ENCODE data around the gene TELO2. TPM values are rescaled to one million over a fixed set of nuclear protein-coding genes. Genes with fewer than 3 reads are reported as not detected.
"Not testable (repeated sequence)": the region's sequence is repeated elsewhere in the genome, so short reads cannot be mapped to it uniquely, and the experiment has no call there.

The TELO2 gene
- total RNA-seq, 1 donor from 2014 or later, result 110 TPM

DNA sequence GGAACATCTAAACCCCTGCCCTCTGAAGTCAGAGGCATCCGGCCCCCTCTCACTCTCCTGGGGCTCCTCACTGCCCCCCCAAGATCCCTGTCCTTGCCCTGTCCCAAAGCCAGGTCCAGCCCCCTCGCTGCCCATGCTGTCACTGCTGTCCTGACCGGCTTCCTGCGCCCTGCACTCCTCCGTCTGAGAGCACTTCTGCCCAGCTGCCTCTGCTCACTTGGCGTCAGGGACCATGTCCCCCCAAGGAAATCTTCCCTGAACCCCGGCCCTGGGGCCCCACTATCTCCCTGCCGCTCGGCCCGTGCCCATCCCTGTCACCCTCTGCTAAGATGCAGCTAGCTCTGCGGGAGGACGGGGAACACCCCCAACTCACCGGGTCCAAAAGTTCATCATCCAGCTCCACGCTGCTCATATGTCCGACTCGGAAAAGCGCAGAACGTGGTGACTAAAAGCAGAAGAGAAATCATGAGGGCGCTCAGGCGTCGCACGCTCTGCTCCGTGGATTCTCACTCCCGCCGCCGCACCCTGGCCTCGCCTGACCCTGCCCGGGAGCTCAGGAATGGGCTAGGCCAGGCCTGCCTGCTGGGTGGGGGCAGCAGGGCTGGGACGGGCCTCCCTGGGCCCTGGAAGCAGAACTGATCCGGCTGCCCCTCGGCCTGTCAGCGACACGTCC is 28.1 kb upstream of the TELO2 start:
- no peak overlapping the region for H3K27ac ChIP-seq
- intact Hi-C loops (cut with DNase I), result no loop called here
- no peaks in the 10 kb centered on the region for H3K4me1 ChIP-seq
- no peaks in the 10 kb centered on the region for H3K9me3 ChIP-seq
- H3K36me3 ChIP-seq, result peaks cover 14 to 28% of the 10 kb centered on the region in 2 donors
- no peaks in the 10 kb centered on the region for H3K27me3 ChIP-seq
- TF ChIP-seq, protein P1, sequence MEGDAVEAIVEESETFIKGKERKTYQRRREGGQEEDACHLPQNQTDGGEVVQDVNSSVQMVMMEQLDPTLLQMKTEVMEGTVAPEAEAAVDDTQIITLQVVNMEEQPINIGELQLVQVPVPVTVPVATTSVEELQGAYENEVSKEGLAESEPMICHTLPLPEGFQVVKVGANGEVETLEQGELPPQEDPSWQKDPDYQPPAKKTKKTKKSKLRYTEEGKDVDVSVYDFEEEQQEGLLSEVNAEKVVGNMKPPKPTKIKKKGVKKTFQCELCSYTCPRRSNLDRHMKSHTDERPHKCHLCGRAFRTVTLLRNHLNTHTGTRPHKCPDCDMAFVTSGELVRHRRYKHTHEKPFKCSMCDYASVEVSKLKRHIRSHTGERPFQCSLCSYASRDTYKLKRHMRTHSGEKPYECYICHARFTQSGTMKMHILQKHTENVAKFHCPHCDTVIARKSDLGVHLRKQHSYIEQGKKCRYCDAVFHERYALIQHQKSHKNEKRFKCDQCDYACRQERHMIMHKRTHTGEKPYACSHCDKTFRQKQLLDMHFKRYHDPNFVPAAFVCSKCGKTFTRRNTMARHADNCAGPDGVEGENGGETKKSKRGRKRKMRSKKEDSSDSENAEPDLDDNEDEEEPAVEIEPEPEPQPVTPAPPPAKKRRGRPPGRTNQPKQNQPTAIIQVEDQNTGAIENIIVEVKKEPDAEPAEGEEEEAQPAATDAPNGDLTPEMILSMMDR (IDR thresholded peaks at IDR 0.05), result no peak
- H3K4me3 ChIP-seq, result no peak overlapping the region
- no peak for DNase-seq (ENCODE audit: low spot score in 2 of 2)

GRCh38 chr16:1465567-1465915 is 27.6 kb upstream of the TELO2 start:
- intact Hi-C loops (cut with DNase I), result no loop called here
- TF ChIP-seq, protein P1 (IDR thresholded peaks at IDR 0.05), result no peak
- Histone ChIP-seq H3K27ac (no peak overlapping the region), H3K4me3 (no peak overlapping the region), H3K4me1 (no peaks in the 10 kb centered on the region), H3K27me3 (no peaks in the 10 kb centered on the region), H3K9me3 (no peaks in the 10 kb centered on the region), H3K36me3 (peaks cover 9 to 23% of the 10 kb centered on the region in 2 donors)
- DNase-seq (ENCODE audit: low spot score in 2 of 2), result no peak

DNA sequence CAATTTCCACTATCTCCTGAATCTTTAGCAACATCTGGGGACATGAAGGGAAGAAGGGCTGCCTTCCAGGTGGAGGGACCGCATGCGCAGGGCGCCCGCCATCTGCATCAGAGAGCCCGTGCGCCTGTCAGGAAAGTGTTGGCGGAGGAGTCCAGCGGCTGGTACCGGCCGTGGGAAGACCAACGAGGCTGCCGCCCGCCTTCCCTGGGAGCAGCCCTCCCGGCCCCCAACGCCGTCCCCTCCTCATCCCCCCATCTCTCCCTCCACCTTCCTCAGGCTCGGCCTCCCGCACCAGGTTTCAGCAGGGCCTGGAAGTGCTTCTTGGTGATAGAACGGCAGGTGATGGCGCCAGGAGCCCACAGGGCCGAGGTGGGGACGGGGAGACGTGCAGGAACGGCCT is 27.1 kb upstream of the TELO2 start:
- Histone ChIP-seq H3K27me3 (no peaks in the 10 kb centered on the region), H3K4me3 (no peak overlapping the region), H3K36me3 (peaks cover 4 to 18% of the 10 kb centered on the region in 2 donors), H3K4me1 (no peaks in the 10 kb centered on the region), H3K27ac (no peak overlapping the region), H3K9me3 (no peaks in the 10 kb centered on the region)
- DNase-seq (ENCODE audit: low spot score in 2 of 2), result no peak
- intact Hi-C loops (cut with DNase I), result no loop called here
- TF ChIP-seq, protein P1 (IDR thresholded peaks at IDR 0.05), result no peak

- H3K27me3 ChIP-seq, result no peaks in the 10 kb centered on the region
- H3K4me1 ChIP-seq, result no peaks in the 10 kb centered on the region
- no peaks in the 10 kb centered on the region for H3K9me3 ChIP-seq
- no peak overlapping the region for H3K4me3 ChIP-seq
- peaks cover 0 to 8% of the 10 kb centered on the region in 2 donors for H3K36me3 ChIP-seq
- TF ChIP-seq, protein P1 (IDR thresholded peaks at IDR 0.05), result no peak
- no peak for DNase-seq (ENCODE audit: low spot score in 2 of 2)
- intact Hi-C loops (cut with DNase I), result no loop called here
- no peak overlapping the region for H3K27ac ChIP-seq
Measured at GRCh38 chr16:1466968-1467521, 26.1 kb upstream of the TELO2 start.

DNA sequence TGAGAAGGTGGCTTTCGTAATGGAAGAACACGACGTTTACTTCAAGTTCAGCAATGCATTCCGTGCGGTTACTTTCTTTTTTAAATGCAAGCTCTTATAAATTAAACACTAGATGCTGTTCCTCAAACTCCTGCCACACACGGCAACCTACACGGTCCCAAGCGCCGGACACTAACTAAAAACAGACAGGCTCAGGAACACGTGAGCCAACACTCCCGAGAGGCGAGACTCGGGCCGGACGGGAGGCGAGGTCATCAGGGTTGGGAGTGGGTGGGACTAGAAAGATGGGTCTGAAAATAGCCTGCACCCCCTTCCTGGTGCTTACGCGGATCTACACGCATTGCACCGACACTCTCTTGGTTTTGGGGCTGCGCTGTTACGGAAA is 24.7 kb upstream of the TELO2 start:
- intact Hi-C loops (cut with DNase I), result no loop called here
- H3K4me1 ChIP-seq, result peaks cover 0 to 3% of the 10 kb centered on the region in 2 donors
- DNase-seq (ENCODE audit: low spot score in 2 of 2), result no peak
- no peaks in the 10 kb centered on the region for H3K27me3 ChIP-seq
- no peaks in the 10 kb centered on the region for H3K9me3 ChIP-seq
- TF ChIP-seq, protein P1 (IDR thresholded peaks at IDR 0.05), result no peak
- peaks cover 0 to 8% of the 10 kb centered on the region in 2 donors for H3K36me3 ChIP-seq
- H3K27ac ChIP-seq, result no peak overlapping the region
- no peak overlapping the region for H3K4me3 ChIP-seq

DNA sequence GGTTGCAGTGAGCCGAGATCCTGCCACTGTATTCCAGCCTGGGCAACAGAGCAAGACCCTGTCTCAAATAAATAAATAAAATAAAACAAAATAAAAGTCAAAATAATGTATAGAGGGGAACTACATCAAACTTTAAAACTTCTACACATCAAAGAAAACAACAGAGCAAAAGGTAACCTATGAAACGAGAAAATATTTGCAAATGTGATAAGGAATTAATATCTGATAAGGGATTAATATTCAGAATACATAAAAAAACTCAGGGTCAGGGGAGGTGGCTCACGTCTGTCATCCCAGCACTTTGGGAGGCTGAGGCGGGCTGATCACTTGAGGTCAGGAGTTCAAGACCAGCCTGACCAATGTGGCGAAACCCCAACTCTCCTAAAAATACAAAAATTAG is 24.0 kb upstream of the TELO2 start:
- H3K9me3 ChIP-seq; H3K36me3 ChIP-seq; DNase-seq (ENCODE audit: low spot score in 2 of 2); H3K4me1 ChIP-seq; H3K4me3 ChIP-seq; H3K27me3 ChIP-seq; H3K27ac ChIP-seq; intact Hi-C loops (cut with DNase I): not testable (repeated sequence)
